Naive B cell (primary cell): Measurements from ENCODE around the gene F8. TPM values are rescaled to one million over a fixed set of nuclear protein-coding genes. Genes with fewer than 3 reads are reported as not detected.
"Not testable (repeated sequence)": the region's sequence is repeated elsewhere in the genome, so short reads cannot be mapped to it uniquely, and the experiment has no call there.

Experiments used
- ATAC-seq, 2 donors: fragments of 150-1000 bp; cut with Tn5 transposase; 2 replicates each; pipeline ENCODE4 v1.10.0; 2021; ENCODE audit warnings: low read depth in 2 of 2, mild to moderate bottlenecking in 2 of 2, moderate library complexity in 2 of 2
- DNase-seq: peaks from one replicate; pipeline ENCODE4 v3.0.0; 2022
- H3K27ac Mint-ChIP-seq, 6 donors: one replicate each; pipeline ENCODE4 v1.8.0; 2020 to 2022; ENCODE audit warnings: mild to moderate bottlenecking in 6 of 6, mixed read lengths in 6 of 6, moderate library complexity in 5 of 6, inconsistent platforms in 2 of 6
- H3K27me3 Mint-ChIP-seq, 3 donors: one replicate each; pipeline ENCODE4 v1.8.0; 2021 to 2022; ENCODE audit warnings: mixed read lengths in 3 of 3, mild to moderate bottlenecking in 1 of 3
- H3K36me3 Mint-ChIP-seq, 2 donors: one replicate each; pipeline ENCODE4 v1.8.0; 2020 to 2022; ENCODE audit warnings: mixed read lengths in 2 of 2, inconsistent platforms in 1 of 2, mild to moderate bottlenecking in 1 of 2
- H3K4me1 Mint-ChIP-seq, 3 donors: one replicate each; pipeline ENCODE4 v1.8.0; 2020 to 2022; ENCODE audit warnings: mixed read lengths in 3 of 3, inconsistent platforms in 1 of 3, mild to moderate bottlenecking in 1 of 3, moderate library complexity in 1 of 3
- H3K4me3 Mint-ChIP-seq, 8 donors: one replicate each; pipeline ENCODE4 v1.8.0; 2020 to 2022; ENCODE audit warnings: mild to moderate bottlenecking in 8 of 8, mixed read lengths in 8 of 8, moderate library complexity in 8 of 8, inconsistent platforms in 2 of 8
- H3K9me3 Mint-ChIP-seq, 7 donors: one replicate each; pipeline ENCODE4 v1.8.0; 2020 to 2022; ENCODE audit warnings: mixed read lengths in 7 of 7, mild to moderate bottlenecking in 5 of 7, inconsistent platforms in 2 of 7, moderate library complexity in 1 of 7
- polyA plus RNA-seq, 6 donors: library from polyadenylated mRNA; unstranded; fragments of 300-500 nt; fragmentation: Illumina TruSeq; gene quantifications; one replicate each; pipeline ENCODE4 v1.2.3, GENCODE V29; 2021; ENCODE audit warnings: low read depth in 6 of 6

F8 gene
- polyA plus RNA-seq, 6 donors from 2014 or later, result 0.24 to 2.3 (median 1.4) TPM; not detected in 1

- DNase-seq (no peak), ATAC-seq (no peak)
- Mint-ChIP-seq H3K27me3 (no peaks in the 10 kb centered on the region), H3K4me3 (no peak overlapping the region), H3K36me3 (no peaks in the 10 kb centered on the region), H3K4me1 (no peaks in the 10 kb centered on the region), H3K27ac (no peak overlapping the region), H3K9me3 (peaks cover 0 to 1% (median 0%) of the 10 kb centered on the region in 7 donors)
These were observed 32.0 kb downstream of the F8 start for GRCh38 chrX:154990496-154990895.

DNA sequence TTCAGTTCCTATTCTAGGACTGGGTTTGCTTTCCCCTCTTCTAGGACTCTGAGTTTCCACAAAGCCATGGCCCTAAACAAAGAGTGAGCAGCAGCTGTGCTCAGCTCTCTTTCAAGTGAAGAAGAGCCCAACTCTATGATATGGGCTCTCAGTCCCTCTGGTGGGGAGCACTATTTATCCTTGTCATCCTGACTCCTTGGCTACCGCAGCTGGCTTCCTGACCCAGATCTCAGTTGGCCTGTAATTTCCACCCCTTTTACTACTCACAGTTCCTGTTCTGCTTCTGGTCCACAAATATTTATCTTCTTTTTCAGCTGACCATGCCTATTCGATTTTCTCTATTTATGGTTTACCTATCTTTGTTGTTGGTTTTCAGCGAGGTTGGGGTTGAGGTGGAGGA is 33.8 kb downstream of the F8 start:
- no peak overlapping the region for H3K27ac Mint-ChIP-seq
- no peak for DNase-seq
- no peaks in the 10 kb centered on the region for H3K4me1 Mint-ChIP-seq
- no peak overlapping the region for H3K4me3 Mint-ChIP-seq
- peaks cover 0 to 1% (median 0%) of the 10 kb centered on the region in 7 donors for H3K9me3 Mint-ChIP-seq
- no peaks in the 10 kb centered on the region for H3K27me3 Mint-ChIP-seq
- H3K36me3 Mint-ChIP-seq, result no peaks in the 10 kb centered on the region
- no peak for ATAC-seq

GRCh38 chrX:154987940-154988339 is 34.6 kb downstream of the F8 start:
- H3K4me3 Mint-ChIP-seq, result no peak overlapping the region
- H3K27ac Mint-ChIP-seq, result no peak overlapping the region
- DNase-seq (no peak), ATAC-seq (no peak)
- H3K9me3 Mint-ChIP-seq, result peaks cover 0 to 1% (median 0%) of the 10 kb centered on the region in 7 donors
- H3K27me3 Mint-ChIP-seq, result no peaks in the 10 kb centered on the region
- H3K4me1 Mint-ChIP-seq, result no peaks in the 10 kb centered on the region
- no peaks in the 10 kb centered on the region for H3K36me3 Mint-ChIP-seq

GRCh38 chrX:154986826-154987575 is 35.5 kb downstream of the F8 start:
- Mint-ChIP-seq H3K27ac (no peak overlapping the region), H3K27me3 (no peaks in the 10 kb centered on the region), H3K4me3 (no peak overlapping the region), H3K36me3 (no peaks in the 10 kb centered on the region), H3K4me1 (no peaks in the 10 kb centered on the region), H3K9me3 (peaks cover 0 to 1% (median 0%) of the 10 kb centered on the region in 7 donors)
- ATAC-seq (no peak), DNase-seq (no peak)

GRCh38 chrX:154981116-154981411 is 41.5 kb downstream of the F8 start:
- peak overlapping the region in 3 of 8 donors; percentile 60 to 75 (median 64) for H3K4me3 Mint-ChIP-seq
- peak in 1 of 2 donors; percentile 21 for ATAC-seq
- peak overlapping the region in 3 of 6 donors; percentile 34 to 79 (median 49) for H3K27ac Mint-ChIP-seq
- peaks cover 0 to 6% (median 5%) of the 10 kb centered on the region in 3 donors for H3K4me1 Mint-ChIP-seq
- H3K27me3 Mint-ChIP-seq, result no peaks in the 10 kb centered on the region
- DNase-seq, result no peak
- peaks cover 0 to 9% of the 10 kb centered on the region in 2 donors for H3K36me3 Mint-ChIP-seq
- peaks cover 0 to 15% (median 10%) of the 10 kb centered on the region in 7 donors for H3K9me3 Mint-ChIP-seq

GRCh38 chrX:154980330-154981115 is 42.0 kb downstream of the F8 start:
- H3K27ac Mint-ChIP-seq, result peak overlapping the region in 3 of 6 donors; percentile 34 to 79 (median 49)

DNA sequence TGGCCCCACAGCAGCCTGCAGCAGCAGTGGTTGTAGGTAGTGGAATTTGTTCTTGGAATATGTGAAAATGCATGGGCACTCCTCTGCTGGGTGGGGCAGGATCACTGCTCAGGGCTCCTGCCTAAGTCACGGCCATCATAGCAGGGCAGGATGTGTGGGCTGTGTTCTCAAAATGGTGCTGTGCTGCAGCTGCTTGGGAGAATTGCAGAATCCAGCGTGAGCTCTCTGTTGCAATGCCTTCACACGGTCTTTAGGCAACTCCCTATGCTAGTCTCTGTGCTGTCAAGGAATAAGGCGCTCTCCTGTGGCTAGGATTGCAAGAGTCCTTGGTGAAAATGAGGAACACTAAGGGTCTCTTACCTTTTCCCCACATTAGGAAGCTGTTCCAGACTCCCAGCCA is 42.9 kb downstream of the F8 start:
- Mint-ChIP-seq H3K27me3 (no peaks in the 10 kb centered on the region), H3K9me3 (peaks cover 0 to 15% (median 10%) of the 10 kb centered on the region in 7 donors), H3K36me3 (peaks cover 0 to 9% of the 10 kb centered on the region in 2 donors), H3K4me3 (no peak overlapping the region), H3K4me1 (peaks cover 0 to 6% (median 5%) of the 10 kb centered on the region in 3 donors), H3K27ac (peak overlapping the region in 1 of 6 donors; percentile 47)
- ATAC-seq (no peak), DNase-seq (no peak)

More at GRCh38 chrX:154980330-154981115, 42.0 kb downstream of the F8 start:
- H3K36me3 Mint-ChIP-seq, result peaks cover 0 to 9% of the 10 kb centered on the region in 2 donors
- ATAC-seq, result peak; percentile 94 to 99
- peak overlapping the region; percentile 2 to 82 (median 72) for H3K4me3 Mint-ChIP-seq
- peak; percentile 65 for DNase-seq
- no peaks in the 10 kb centered on the region for H3K27me3 Mint-ChIP-seq
- peaks cover 0 to 15% (median 10%) of the 10 kb centered on the region in 7 donors for H3K9me3 Mint-ChIP-seq
- peaks cover 0 to 6% (median 5%) of the 10 kb centered on the region in 3 donors for H3K4me1 Mint-ChIP-seq

DNA sequence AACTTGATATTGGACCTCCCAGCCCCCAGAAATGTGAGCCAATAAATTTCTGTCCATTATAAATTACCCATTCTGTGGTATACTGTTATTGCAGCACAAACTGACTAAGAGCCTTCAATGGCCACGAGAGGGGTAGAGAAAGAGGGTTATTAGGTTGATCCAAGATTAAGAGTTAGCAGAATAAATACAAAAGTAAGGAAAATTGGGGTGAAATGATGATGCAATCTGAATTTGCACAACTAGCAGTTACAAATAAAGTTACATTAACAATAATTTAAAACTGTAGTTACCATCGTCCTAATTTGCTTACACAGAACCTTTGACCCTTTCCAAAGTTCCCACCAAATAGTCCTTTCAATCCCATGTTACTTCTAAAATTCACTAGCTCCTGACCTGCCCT is 54.2 kb downstream of the F8 start:
- Mint-ChIP-seq H3K9me3 (peaks cover 0 to 3% (median 0%) of the 10 kb centered on the region in 7 donors), H3K4me1 (no peaks in the 10 kb centered on the region), H3K27me3 (no peaks in the 10 kb centered on the region), H3K27ac (no peak overlapping the region), H3K36me3 (no peaks in the 10 kb centered on the region), H3K4me3 (no peak overlapping the region)
- ATAC-seq (no peak), DNase-seq (no peak)

DNA sequence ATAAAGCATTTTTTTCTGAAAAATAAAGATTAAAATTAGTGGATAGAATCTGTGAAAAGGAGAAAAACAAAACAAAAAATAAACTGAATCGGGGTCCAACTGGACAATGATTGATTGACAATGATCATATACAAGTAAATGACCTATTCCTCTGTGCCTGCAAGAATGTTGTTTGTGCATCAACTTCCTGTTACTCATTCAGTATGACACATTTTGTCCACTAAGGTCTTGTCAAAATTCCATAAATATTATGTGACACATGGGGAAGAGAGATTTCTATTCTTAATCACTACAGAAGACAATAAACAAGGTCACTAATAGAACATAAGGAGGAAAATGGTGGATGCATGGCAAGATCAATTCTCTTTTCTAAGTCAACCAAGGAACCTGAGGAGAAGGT is 54.9 kb downstream of the F8 start:
- DNase-seq, result no peak
- H3K36me3 Mint-ChIP-seq, result no peaks in the 10 kb centered on the region
- no peaks in the 10 kb centered on the region for H3K27me3 Mint-ChIP-seq
- no peak for ATAC-seq
- no peak overlapping the region for H3K27ac Mint-ChIP-seq
- H3K4me1 Mint-ChIP-seq, result no peaks in the 10 kb centered on the region
- peaks cover 0 to 6% (median 0%) of the 10 kb centered on the region in 7 donors for H3K9me3 Mint-ChIP-seq
- no peak overlapping the region for H3K4me3 Mint-ChIP-seq

DNA sequence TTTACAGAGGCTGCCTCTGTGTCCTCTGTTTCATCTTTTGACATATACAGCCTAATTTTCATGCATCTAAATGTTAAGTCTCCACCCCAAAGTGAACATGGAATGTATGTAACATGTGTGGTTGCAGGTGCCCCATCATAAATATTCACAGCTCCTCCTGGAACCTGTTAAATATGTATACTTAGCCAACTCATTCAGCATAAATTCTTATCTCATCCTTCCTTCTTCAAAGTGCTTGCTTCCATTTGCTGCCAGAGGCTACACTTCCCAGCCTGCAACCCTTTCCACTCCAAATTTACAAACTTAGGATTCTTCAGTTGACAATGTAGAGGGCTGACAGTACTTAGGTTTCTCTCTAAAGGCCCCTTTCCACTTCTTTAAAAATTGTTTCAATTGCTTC is 60.6 kb downstream of the F8 start:
- H3K9me3 Mint-ChIP-seq, result peaks cover 0 to 11% (median 2%) of the 10 kb centered on the region in 7 donors
- DNase-seq (no peak), ATAC-seq (no peak)
- H3K4me1 Mint-ChIP-seq, result no peaks in the 10 kb centered on the region
- no peak overlapping the region for H3K4me3 Mint-ChIP-seq
- H3K27me3 Mint-ChIP-seq, result peaks cover 0 to 7% (median 0%) of the 10 kb centered on the region in 3 donors
- no peaks in the 10 kb centered on the region for H3K36me3 Mint-ChIP-seq
- no peak overlapping the region for H3K27ac Mint-ChIP-seq

DNA sequence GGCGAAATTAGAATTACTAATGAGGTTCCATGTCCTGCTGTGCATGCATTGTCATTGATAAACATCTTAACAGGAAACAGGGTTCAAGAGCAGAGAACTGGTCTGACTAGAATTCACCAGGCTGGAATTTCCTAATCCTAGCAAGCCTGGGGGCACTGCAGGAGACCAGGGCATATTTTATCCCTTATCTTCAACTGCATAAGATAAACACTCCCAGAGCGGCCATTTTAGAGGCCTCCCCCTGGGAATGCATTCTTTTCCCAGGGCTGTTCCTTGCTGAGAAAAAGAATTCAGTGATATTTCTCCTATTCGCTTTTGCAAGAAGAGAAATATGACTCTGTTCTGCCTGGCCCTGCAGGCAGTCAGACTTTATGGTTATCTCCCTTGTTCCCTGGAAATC is 66.7 kb downstream of the F8 start:
- not testable (repeated sequence) for H3K27ac Mint-ChIP-seq, DNase-seq, H3K27me3 Mint-ChIP-seq, ATAC-seq, H3K4me3 Mint-ChIP-seq, H3K36me3 Mint-ChIP-seq, H3K4me1 Mint-ChIP-seq
- peaks cover 2 to 26% (median 14%) of the 10 kb centered on the region in 7 donors for H3K9me3 Mint-ChIP-seq

GRCh38 chrX:154939265-154939664 is 83.3 kb downstream of the F8 start:
- not testable (repeated sequence) for H3K4me1 Mint-ChIP-seq, H3K27ac Mint-ChIP-seq, H3K36me3 Mint-ChIP-seq, ATAC-seq, DNase-seq, H3K9me3 Mint-ChIP-seq, H3K27me3 Mint-ChIP-seq, H3K4me3 Mint-ChIP-seq

DNA sequence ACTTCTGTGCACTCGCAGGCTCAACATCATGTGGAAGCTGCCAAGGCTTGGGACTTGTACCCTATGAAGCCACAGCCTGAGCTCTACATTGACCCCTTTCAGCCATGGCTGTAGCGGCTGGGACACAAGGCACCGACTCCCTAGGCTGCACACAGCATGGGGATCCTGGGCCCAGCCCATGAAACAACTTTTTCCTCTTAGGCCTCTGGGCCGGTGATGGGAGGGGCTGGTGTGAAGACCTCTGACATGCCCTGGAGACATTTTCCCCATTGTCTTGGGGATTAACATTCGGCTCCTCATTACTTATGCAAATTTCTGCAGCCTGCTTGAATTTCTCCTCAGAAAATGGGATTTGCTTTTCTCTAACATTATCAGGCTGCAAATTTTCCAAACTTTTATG is 97.8 kb downstream of the F8 start:
- H3K4me3 Mint-ChIP-seq, H3K27ac Mint-ChIP-seq, H3K9me3 Mint-ChIP-seq, H3K4me1 Mint-ChIP-seq, H3K36me3 Mint-ChIP-seq, DNase-seq, ATAC-seq: not testable (repeated sequence)
- H3K27me3 Mint-ChIP-seq, result peaks cover 21 to 35% (median 22%) of the 10 kb centered on the region in 3 donors

DNA sequence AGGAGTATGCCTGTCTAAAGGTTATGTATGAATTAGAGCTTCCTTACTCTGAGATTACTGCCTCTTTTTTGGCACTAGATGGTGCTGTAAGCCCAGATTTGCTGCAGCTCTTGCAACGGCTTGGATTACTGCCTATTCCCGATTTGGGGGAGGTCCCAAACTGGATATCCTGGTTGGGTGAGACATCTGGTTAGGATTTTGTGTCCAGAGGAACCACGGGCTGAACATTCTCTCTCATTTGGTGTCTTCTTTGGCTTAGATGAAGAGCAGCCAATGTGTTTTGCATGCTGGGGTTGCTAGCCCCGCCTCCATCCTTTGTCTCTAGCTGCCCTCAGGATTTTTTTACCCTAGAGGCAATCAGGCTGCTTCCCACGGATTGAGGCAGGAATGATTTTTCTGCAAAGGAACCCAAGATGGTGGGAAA is 104.5 kb downstream of the F8 start:
- Mint-ChIP-seq H3K9me3 (peaks cover 0 to 9% (median 4%) of the 10 kb centered on the region in 7 donors), H3K4me3 (peak overlapping the region; percentile 27 to 78 (median 64)), H3K27ac (no peak overlapping the region), H3K4me1 (peaks cover 0 to 6% (median 4%) of the 10 kb centered on the region in 3 donors), H3K27me3 (peaks cover 5 to 18% (median 15%) of the 10 kb centered on the region in 3 donors), H3K36me3 (peaks cover 0 to 4% of the 10 kb centered on the region in 2 donors)
- DNase-seq, result peak; percentile 8
- peak; percentile 41 to 69 for ATAC-seq
